ENCODE data around the gene ACSM3. TPM values are rescaled to one million over a fixed set of nuclear protein-coding genes. Genes with fewer than 3 reads are reported as not detected.

ACSM3 gene
- total RNA-seq, 2 experiments from 2014 or later = 4.6 to 6.2 TPM

DNA sequence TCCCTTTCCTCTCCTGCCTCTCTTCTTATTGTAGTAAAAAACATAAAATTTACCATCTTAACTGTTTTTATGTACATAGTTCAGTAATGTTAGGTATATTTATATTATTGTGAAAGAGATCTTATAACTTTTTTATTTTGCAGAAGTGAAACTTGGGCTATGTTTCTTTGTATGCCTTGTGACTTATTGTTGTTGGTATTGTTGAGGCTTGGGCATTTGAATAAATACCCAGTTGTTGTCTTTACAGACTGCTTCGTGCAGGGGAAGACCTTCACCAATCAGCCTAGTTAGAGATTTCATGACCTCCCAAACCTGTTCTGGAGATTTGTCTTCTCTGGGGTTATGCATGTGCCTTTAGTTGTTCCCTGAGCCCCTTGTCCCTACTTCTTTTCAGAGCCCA lies 74.4 kb downstream of the ACSM3 start:
- H3K27me3 Mint-ChIP-seq = no peaks in the 10 kb centered on the region
- TF ChIP-seq, protein P1, sequence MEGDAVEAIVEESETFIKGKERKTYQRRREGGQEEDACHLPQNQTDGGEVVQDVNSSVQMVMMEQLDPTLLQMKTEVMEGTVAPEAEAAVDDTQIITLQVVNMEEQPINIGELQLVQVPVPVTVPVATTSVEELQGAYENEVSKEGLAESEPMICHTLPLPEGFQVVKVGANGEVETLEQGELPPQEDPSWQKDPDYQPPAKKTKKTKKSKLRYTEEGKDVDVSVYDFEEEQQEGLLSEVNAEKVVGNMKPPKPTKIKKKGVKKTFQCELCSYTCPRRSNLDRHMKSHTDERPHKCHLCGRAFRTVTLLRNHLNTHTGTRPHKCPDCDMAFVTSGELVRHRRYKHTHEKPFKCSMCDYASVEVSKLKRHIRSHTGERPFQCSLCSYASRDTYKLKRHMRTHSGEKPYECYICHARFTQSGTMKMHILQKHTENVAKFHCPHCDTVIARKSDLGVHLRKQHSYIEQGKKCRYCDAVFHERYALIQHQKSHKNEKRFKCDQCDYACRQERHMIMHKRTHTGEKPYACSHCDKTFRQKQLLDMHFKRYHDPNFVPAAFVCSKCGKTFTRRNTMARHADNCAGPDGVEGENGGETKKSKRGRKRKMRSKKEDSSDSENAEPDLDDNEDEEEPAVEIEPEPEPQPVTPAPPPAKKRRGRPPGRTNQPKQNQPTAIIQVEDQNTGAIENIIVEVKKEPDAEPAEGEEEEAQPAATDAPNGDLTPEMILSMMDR (IDR thresholded peaks at IDR 0.05) = no peak
- H3K9me3 ChIP-seq (ENCODE audit: control insufficient read depth in 1 of 2, insufficient read depth in 1 of 2, low read length in 2 of 2) = peaks cover 3 to 6% of the 10 kb centered on the region in 2 experiments
- no peaks in the 10 kb centered on the region for H3K27me3 ChIP-seq (ENCODE audit: control insufficient read depth in 1 of 2, insufficient read depth in 2 of 2, low read length in 2 of 2)
- no peak overlapping the region for H3K4me3 Mint-ChIP-seq
- DNase-seq (no peak), ATAC-seq (ENCODE audit: poor library complexity) (no peak)
- no peaks in the 10 kb centered on the region for H3K4me1 ChIP-seq (ENCODE audit: insufficient read depth, low read length)
- no peak overlapping the region for H3K27ac Mint-ChIP-seq
- peaks cover under 1% of the 10 kb centered on the region for H3K4me1 Mint-ChIP-seq (ENCODE audit: low read depth)
- peaks cover 16% of the 10 kb centered on the region for H3K36me3 Mint-ChIP-seq (ENCODE audit: low read depth)
- no peak overlapping the region for H3K4me3 ChIP-seq (ENCODE audit: low read length)
- ChIA-PET POLR2A (no interaction called here), CTCF (no interaction called here)
- no peak overlapping the region for H3K27ac ChIP-seq (ENCODE audit: low read depth in 1 of 2, low read length in 2 of 2)
- H3K36me3 ChIP-seq (ENCODE audit: insufficient read depth, low read length) = no peaks in the 10 kb centered on the region
- H3K9me3 Mint-ChIP-seq = peaks cover 5% of the 10 kb centered on the region
- intact Hi-C loops (cut with DNase I, micrococcal nuclease) = no loop called here

DNA sequence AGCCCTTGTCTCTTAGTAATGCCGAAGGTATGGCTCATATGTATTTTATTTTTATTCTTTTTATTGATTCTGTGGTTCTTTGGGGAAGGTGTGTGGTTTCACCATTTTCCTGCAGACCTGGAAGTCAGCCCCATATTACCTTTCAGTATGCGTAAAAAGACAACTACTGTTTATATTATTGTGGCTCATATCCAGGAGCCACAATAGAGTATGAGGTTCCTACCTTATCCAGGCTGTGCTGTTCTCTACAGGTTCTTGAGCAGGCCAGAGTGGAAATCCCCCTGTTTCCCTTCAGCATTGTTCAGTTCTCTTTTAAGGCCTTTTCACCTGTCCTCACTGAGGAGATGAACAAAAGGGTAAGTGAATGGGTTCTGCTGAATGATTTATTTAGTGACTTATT lies 75.7 kb downstream of the ACSM3 start:
- Mint-ChIP-seq H3K4me3 (no peak overlapping the region), H3K27ac (no peak overlapping the region), H3K4me1 (ENCODE audit: low read depth) (peaks cover 13% of the 10 kb centered on the region), H3K36me3 (ENCODE audit: low read depth) (peaks cover 16% of the 10 kb centered on the region), H3K27me3 (no peaks in the 10 kb centered on the region), H3K9me3 (peaks cover 5% of the 10 kb centered on the region)
- H3K9me3 ChIP-seq (ENCODE audit: control insufficient read depth in 1 of 2, insufficient read depth in 1 of 2, low read length in 2 of 2) = peaks cover 3 to 6% of the 10 kb centered on the region in 2 experiments
- no peaks in the 10 kb centered on the region for H3K36me3 ChIP-seq (ENCODE audit: insufficient read depth, low read length)
- H3K4me3 ChIP-seq (ENCODE audit: low read length) = no peak overlapping the region
- intact Hi-C loops (cut with DNase I, micrococcal nuclease) = no loop called here
- H3K4me1 ChIP-seq (ENCODE audit: insufficient read depth, low read length) = peaks cover 8% of the 10 kb centered on the region
- ATAC-seq (ENCODE audit: poor library complexity) = no peak
- no peak for DNase-seq
- POLR2A ChIA-PET = no interaction called here
- H3K27me3 ChIP-seq (ENCODE audit: control insufficient read depth in 1 of 2, insufficient read depth in 2 of 2, low read length in 2 of 2) = no peaks in the 10 kb centered on the region
- no peak overlapping the region for H3K27ac ChIP-seq (ENCODE audit: low read depth in 1 of 2, low read length in 2 of 2)
- CTCF ChIA-PET = no interaction called here
- TF ChIP-seq, protein P1 (IDR thresholded peaks at IDR 0.05) = no peak

DNA sequence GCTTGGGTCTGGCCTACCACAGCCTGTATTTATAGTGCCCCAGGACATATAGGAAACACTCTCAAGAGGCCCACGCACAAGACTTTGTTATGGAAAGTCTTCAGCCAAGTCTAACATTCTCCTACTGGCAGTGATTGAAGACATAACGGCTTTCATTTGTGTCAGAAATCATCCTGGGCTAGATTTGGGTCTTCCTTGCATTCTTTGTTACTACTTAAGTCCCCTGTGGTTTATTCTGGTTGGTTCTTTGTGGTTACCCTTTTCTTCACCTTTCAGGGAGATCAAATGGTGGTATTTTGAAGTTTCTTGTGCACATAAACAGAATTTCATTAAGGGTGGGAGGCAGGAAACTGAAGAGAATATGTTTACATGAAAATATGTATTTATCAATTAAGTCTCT lies 80.2 kb downstream of the ACSM3 start:
- Mint-ChIP-seq H3K36me3 (ENCODE audit: low read depth) (no peaks in the 10 kb centered on the region), H3K4me1 (ENCODE audit: low read depth) (peaks cover 23% of the 10 kb centered on the region), H3K9me3 (no peaks in the 10 kb centered on the region), H3K27ac (peak overlapping the region; percentile 62), H3K4me3 (peak overlapping the region; percentile 50), H3K27me3 (no peaks in the 10 kb centered on the region)
- no peaks in the 10 kb centered on the region for H3K36me3 ChIP-seq (ENCODE audit: insufficient read depth, low read length)
- POLR2A ChIA-PET = interaction anchor here (1.0 to 2.4 kb wide), 4 partner anchors 31 to 103 kb away, joined by 4 to 10 read pairs (median 6); partner anchors contain the start of genes DCUN1D3, LYRM1 and THUMPD1
- CTCF ChIA-PET = interaction anchor here (1.1 kb wide), 1 partner anchor 258 kb away, joined by 3 read pairs; no protein-coding TSS in a partner anchor
- peak; percentile 68 for ATAC-seq (ENCODE audit: poor library complexity)
- H3K9me3 ChIP-seq (ENCODE audit: control insufficient read depth in 1 of 2, insufficient read depth in 1 of 2, low read length in 2 of 2) = no peaks in the 10 kb centered on the region
- peak overlapping the region in 1 of 2 donors; percentile 36 for H3K27ac ChIP-seq (ENCODE audit: low read depth in 1 of 2, low read length in 2 of 2)
- intact Hi-C loops (cut with DNase I, micrococcal nuclease) = loop anchor here in 1 of 2 experiments (2.0 kb wide), 1 partner anchor 45 kb away; no protein-coding TSS in a partner anchor
- H3K27me3 ChIP-seq (ENCODE audit: control insufficient read depth in 1 of 2, insufficient read depth in 2 of 2, low read length in 2 of 2) = no peaks in the 10 kb centered on the region
- H3K4me1 ChIP-seq (ENCODE audit: insufficient read depth, low read length) = peaks cover 16% of the 10 kb centered on the region
- DNase-seq = peak in 3 of 14 experiments; percentile 19 to 45 (median 21)
- H3K4me3 ChIP-seq (ENCODE audit: low read length) = no peak overlapping the region
- TF ChIP-seq, protein P1 (IDR thresholded peaks at IDR 0.05) = no peak

Data from CD4-positive, alpha-beta T cell (primary cell).